Measurements from ENCODE around the gene BEX3. TPM values are rescaled to one million over a fixed set of nuclear protein-coding genes. Genes with fewer than 3 reads are reported as not detected.

Gene BEX3
- total RNA-seq, result 168 TPM

GRCh38 chrX:103376118-103376978 is at the start of gene BEX3:
BEX3 (plus strand) TSS chrX:103376538; CDS start chrX:103377522, 984 bp downstream.

GRCh38 chrX:103329991-103330390 is 46.3 kb upstream of the BEX3 start, which contains the start of gene TCEAL7:
TCEAL7 (plus strand) TSS chrX:103330239; CDS start chrX:103331404, 1,165 bp downstream.

GRCh38 chrX:103356130-103356798 is 20.1 kb upstream of the BEX3 start, which contains the start of gene TCEAL9:
TCEAL9 (plus strand) TSS chrX:103356506; CDS start chrX:103357685, 1,179 bp downstream.

Small RNA genes within 50 kb of the gene (small RNA-seq; reads per million reads assigned to genes)
- not detected for gene Z92846.1 (ENCODE audit: low replicate concordance)

Other genes starting within 250 kb of the BEX3 start
- 79.8 TPM for gene BEX4, start 161.4 kb upstream of the BEX3 start, total RNA-seq
- gene TCEAL8, start 121.4 kb upstream of the BEX3 start, total RNA-seq, result 59.5 TPM
- 6.6 TPM for gene TCEAL5, start 99.8 kb upstream of the BEX3 start, total RNA-seq
- 111 TPM for gene BEX2, start 65.5 kb upstream of the BEX3 start, total RNA-seq
- gene TCEAL7, start 46.3 kb upstream of the BEX3 start, total RNA-seq, result 41.0 TPM
- gene TCEAL9, start 20.0 kb upstream of the BEX3 start, total RNA-seq, result 29.7 TPM
- 3.4 TPM for gene RAB40A, start 143.0 kb downstream of the BEX3 start, total RNA-seq
- gene TCEAL4, start 209.0 kb downstream of the BEX3 start, total RNA-seq, result 55.1 TPM
- 11.3 TPM for gene TCEAL3, start 231.4 kb downstream of the BEX3 start, total RNA-seq

Measured in parietal lobe (tissue), 2 donors.